Smooth muscle cell of the pulmonary artery (primary cell): ENCODE results near the gene UNC45B. TPM values are rescaled to one million over a fixed set of nuclear protein-coding genes. Genes with fewer than 3 reads are reported as not detected.

Experiments
- total RNA-seq: library from RNA; depleted of rRNA; stranded (reverse); fragments of >200 nt; gene quantifications from 2 replicates; pipeline ENCODE4 v1.2.3, GENCODE V29; 2014

Gene UNC45B, protein sequence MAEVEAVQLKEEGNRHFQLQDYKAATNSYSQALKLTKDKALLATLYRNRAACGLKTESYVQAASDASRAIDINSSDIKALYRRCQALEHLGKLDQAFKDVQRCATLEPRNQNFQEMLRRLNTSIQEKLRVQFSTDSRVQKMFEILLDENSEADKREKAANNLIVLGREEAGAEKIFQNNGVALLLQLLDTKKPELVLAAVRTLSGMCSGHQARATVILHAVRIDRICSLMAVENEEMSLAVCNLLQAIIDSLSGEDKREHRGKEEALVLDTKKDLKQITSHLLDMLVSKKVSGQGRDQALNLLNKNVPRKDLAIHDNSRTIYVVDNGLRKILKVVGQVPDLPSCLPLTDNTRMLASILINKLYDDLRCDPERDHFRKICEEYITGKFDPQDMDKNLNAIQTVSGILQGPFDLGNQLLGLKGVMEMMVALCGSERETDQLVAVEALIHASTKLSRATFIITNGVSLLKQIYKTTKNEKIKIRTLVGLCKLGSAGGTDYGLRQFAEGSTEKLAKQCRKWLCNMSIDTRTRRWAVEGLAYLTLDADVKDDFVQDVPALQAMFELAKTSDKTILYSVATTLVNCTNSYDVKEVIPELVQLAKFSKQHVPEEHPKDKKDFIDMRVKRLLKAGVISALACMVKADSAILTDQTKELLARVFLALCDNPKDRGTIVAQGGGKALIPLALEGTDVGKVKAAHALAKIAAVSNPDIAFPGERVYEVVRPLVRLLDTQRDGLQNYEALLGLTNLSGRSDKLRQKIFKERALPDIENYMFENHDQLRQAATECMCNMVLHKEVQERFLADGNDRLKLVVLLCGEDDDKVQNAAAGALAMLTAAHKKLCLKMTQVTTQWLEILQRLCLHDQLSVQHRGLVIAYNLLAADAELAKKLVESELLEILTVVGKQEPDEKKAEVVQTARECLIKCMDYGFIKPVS
- not detected in 2 replicates for total RNA-seq

DNA sequence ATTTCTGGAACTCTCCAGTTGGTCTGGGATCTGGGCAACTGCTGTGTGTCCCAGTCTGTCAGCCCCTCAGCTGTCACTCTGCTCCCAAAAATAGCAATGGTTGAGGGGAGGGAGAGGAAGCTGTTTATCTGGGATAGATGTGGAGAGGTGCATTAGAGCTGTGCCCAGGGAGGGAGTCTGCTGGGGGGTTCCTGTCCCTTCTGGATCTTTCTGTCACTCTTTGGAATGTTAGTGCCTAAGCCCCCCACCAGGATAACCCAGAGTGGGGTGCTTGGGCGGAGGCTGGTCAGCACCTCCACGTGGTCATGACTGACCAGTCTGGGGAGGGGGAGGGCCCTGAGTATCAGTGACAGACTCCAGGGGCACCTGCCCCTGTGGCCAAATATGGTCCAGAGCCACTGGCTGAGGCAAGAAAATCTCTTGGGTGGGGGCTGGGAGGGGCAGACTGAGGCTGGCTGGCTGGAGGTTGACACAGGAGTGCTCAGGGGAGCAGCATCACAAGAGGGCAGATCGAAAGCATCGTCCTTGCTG, at the start of gene UNC45B:
Gene UNC45B (plus strand): TSS at position 443 of the 531 bp plus-strand sequence. CDS start 447 bp downstream, outside the sequence.

DNA sequence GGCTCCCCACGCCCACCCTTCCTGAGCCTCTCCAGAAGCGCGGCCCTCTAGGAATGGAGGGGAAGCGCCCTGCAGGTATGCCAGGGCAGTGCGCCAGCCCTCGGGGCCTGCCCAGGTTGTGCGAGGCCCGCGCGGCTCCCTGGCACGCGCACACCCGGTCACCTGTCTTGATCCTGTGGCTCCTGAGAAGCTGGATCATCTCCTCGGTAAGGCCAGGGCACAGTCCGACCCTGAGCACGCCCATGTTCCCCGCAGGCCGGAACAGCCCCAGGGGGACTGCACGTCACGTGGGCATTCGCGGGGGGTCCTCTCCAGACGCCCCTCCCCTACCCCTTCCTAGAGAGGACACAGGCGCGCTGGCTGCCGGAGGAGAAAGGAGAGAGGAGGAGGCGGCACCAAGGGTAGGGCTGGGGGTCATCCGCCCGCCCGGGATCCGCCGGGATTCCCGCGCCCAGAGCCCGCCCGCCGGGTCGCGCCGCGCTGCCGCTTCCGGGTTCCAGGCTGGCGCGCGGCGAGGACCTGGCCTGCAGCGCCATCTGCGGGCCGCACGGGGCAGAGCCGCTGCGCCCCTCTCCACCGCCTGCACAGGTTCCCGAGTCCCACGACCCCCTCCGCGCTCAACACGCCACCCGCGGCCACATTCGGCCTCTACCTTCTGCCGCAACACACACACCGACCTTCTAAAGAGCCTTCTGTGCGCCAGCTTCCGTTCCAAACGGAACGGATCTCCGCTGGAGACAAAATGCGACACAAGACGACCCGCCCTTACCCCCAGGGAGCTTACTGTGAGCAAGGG, 28.0 kb upstream of the UNC45B start, which contains the start of gene RAD51D:
Gene RAD51D (minus strand): TSS at position 491 of the 796 bp plus-strand sequence. CDS start 247 bp downstream, at position 244.

DNA sequence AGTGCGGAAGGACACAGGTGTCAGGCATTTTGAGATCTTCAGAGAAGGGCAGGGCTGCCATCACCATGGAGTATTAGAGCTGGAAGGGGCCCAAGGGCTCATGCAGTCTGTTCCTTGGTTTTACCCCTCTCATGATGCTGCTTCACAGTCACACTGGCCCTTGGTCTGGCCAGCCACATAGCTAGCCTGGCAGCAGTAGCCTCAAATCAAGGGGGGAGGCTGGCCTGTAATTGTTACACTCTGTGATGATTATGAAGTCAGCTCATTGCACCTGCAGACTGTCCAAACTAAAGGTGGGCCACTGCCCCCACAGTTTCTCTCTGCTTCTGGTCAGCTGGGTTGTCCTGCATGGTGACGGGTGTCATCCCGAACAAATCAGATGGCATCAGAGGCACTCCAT, 26.3 kb upstream of the UNC45B start, which contains the start of gene FNDC8:
Gene FNDC8 (plus strand): TSS at position 301 of the 400 bp plus-strand sequence. CDS start 79 bp downstream, at position 380.

DNA sequence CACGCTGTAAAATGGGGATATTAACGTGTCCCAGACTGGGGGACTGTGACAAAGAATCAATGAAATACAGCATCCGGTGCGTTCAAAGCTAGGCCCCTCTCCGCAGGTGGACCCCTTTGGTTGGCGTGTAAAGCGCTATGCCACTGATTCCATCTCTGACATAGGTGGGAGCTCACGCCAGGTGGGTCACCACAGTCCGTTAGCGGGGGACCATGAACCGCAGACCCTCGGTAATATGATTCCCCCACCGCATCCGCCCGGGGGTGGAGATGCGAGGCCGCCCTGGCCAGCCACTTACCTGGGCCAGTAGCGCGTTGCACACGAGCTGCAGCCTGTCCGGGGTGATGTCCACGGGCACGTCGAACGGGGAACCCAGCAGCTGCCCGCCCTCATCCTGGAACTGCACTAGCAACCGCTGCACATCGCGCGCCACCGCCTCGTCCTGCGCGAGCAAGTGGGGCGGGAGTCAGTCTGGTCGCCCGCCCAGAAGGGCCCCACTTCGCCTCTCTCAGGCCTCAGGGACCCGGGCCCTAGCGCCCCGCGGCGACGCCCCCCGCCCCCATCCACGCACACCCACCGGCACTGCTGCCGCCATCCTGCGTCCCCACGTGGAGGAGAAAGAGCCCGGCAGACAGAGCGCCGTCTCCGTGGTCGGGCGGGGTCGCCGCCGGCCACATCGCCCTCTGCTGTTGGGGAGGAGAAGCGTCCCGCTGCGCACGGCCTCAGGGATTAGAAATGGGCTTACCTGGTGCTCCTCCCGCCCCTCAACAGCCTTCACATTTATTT, 5.7 kb upstream of the UNC45B start, which contains the start of gene NLE1:
Gene NLE1 (minus strand): TSS at position 623 of the 786 bp plus-strand sequence. CDS start 28 bp downstream, at position 595.

DNA sequence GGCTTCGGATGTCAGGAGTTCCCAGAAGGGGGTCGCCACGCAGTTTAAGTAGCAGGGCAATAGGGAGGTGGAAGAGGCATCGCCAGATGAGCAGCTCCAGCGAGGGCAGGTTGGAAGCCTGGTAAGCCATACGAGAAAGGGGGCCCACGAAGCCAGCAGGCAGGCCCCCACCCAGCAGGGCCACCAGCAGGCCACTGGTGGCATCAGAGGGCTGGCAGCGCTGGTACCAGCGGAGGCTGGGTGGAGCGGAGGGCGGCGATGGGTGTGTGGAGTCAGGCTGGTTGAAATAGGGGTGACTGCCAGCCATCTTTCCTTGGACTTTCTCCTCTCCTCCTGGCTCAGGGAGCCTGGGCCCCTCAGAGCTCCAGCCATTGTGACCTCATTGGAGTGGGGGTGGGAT, 46.4 kb downstream of the UNC45B start, which contains the start of gene SLC35G3:
Gene SLC35G3 (minus strand): TSS at position 393 of the 400 bp plus-strand sequence. CDS start 86 bp downstream, at position 307.

Other genes starting within 250 kb of the UNC45B start
- gene CCT6B, start 186.4 kb upstream of the UNC45B start, total RNA-seq, result 0.46 and 0.52 TPM in 2 replicates
- gene ZNF830, start 186.3 kb upstream of the UNC45B start, total RNA-seq, result 7.2 and 7.9 TPM in 2 replicates
- 42.1 and 50.2 TPM in 2 replicates for gene LIG3, start 167.3 kb upstream of the UNC45B start, total RNA-seq
- gene RFFL, start 84.1 kb upstream of the UNC45B start, total RNA-seq, result 11.1 and 12.0 TPM in 2 replicates
- gene RAD51D, start 28.0 kb upstream of the UNC45B start, total RNA-seq, result 6.1 and 7.0 TPM in 2 replicates
- not detected in 2 replicates for gene FNDC8, start 26.2 kb upstream of the UNC45B start, total RNA-seq
- 14.6 and 19.9 TPM in 2 replicates for gene NLE1, start 5.5 kb upstream of the UNC45B start, total RNA-seq
- not detected in 2 replicates for gene SLC35G3, start 46.6 kb downstream of the UNC45B start, total RNA-seq
- gene SLFN5, start 95.3 kb downstream of the UNC45B start, total RNA-seq, result 64.8 and 82.6 TPM in 2 replicates
- 46.2 and 113 TPM in 2 replicates for gene SLFN11, start 225.8 kb downstream of the UNC45B start, total RNA-seq